Ovary (tissue), 9 donors: ENCODE results near the gene DPEP2. TPM values are rescaled to one million over a fixed set of nuclear protein-coding genes. Genes with fewer than 3 reads are reported as not detected.

ENCODE experiments used
- DNase-seq, 5 donors: peaks; one replicate each; pipeline ENCODE4 v3.0.0-alpha.2; 2019 to 2020
- H3K27ac ChIP-seq, 2 donors: fragments of 200-600 bp; one replicate each; pipeline versions ENCODE4 v1.5.1 to v1.8.0; 2019 to 2022
- H3K27me3 ChIP-seq: fragments of 200-600 bp; one replicate; pipeline ENCODE4 v1.8.0; 2022
- H3K36me3 ChIP-seq: fragments of 200-600 bp; sonication (generic); one replicate; pipeline ENCODE4 v1.5.1; 2019
- H3K4me1 ChIP-seq: one replicate; pipeline ENCODE4 v1.8.1; 2013; ENCODE audit warnings: mild to moderate bottlenecking, moderate library complexity; ENCODE audit not compliant: insufficient read depth
- H3K4me3 ChIP-seq: fragments of 200-600 bp; sonication (generic); one replicate; pipeline ENCODE4 v1.5.1; 2017
- H3K9me3 ChIP-seq, 2 donors: fragments of 200-600 bp in 1 of 2; sonication (generic) in 1 of 2; one replicate each; pipeline versions ENCODE4 v1.5.1 to v1.8.1; 2013 to 2019; ENCODE audit warnings: mild to moderate bottlenecking in 1 of 2, moderate library complexity in 1 of 2
- CTCF ChIP-seq, 3 donors: fragments of 450-650 bp in 2 of 3; fragments of 200-600 bp in 1 of 3; IDR thresholded peaks; one replicate each; pipeline versions ENCODE4 v1.5.1 to v1.8.0; 2016 to 2022; ENCODE audit warnings: antibody characterized with exemption in 3 of 3, mild to moderate bottlenecking in 1 of 3
- EP300 ChIP-seq: sonication (generic); formaldehyde crosslinking; IDR thresholded peaks from one replicate; pipeline ENCODE4 v1.6.1; 2017; ENCODE audit warnings: antibody characterized with exemption
- POLR2A ChIP-seq: fragments of 450-650 bp; IDR thresholded peaks from one replicate; pipeline ENCODE4 v1.6.1; 2017; ENCODE audit warnings: antibody characterized with exemption, mild to moderate bottlenecking, moderate library complexity
- WGBS, 3 donors: extraction: QIAGEN DNeasy Blood & Tissue Kit in 1 of 3; methylation state at CpG; one replicate each; pipeline versions ENCODE4 v1.1.5 to v1.1.7; 2013 to 2017; 5-methylcytosine and 5-hydroxymethylcytosine counted together
- intact Hi-C, 4 donors: fragments of 100-400 bp; cut with DNase I; formaldehyde crosslinking; loops; one replicate each; pipeline versions ENCODE4 v1.11.0 to v1.15.1; 2022 to 2023
- polyA plus RNA-seq, 2 donors: library from polyadenylated mRNA; stranded (reverse); fragments of 200-250 nt in 1 of 2; fragments of 350-450 nt in 1 of 2; fragmentation: Illumina TruSeq in 1 of 2; extraction: RNeasy Lipid Tissue Mini Kit (QIAGEN cat#74804) in 1 of 2; gene quantifications; one replicate each; pipeline ENCODE4 v1.2.3, GENCODE V29; 2013 to 2014
- total RNA-seq, 7 donors: library from RNA; depleted of rRNA in 2 of 7; stranded (reverse); fragments of >200 nt in 2 of 7; fragmentation: NEBNext Ultra II Directional in 3 of 7; extraction: Animal tissue kit (Norgen Biotek cat#: 25700) in 3 of 7; gene quantifications; one replicate each; pipeline versions ENCODE4 v1.1.0 to v1.2.4, GENCODE V29; 2016 to 2023
- donor health status: DM: no; HTN: no; CAD: no; lungs with moderate emphysema.
- donor health status: DM: no; HTN: no; CAD: no.
- donor health status: Bipolar disorder and iron deficiency.
- donor health status: DM: yes; HTN: yes; CAD: no.
- donor health status: DM: no; HTN: no; CAD: no.
- donor health status: DM: yes; HTN: yes; CAD: no.

Gene DPEP2
- total and polyA plus RNA-seq, 9 donors: 0.33 to 3.1 (median 0.99) TPM; not detected in 2

GRCh38 chr16:67945392-67945933 lies 53.8 kb downstream of the DPEP2 start:
- intact Hi-C loops: no loop called here
- Histone ChIP-seq H3K4me1 (peaks cover 18% of the 10 kb centered on the region), H3K36me3 (no peaks in the 10 kb centered on the region), H3K4me3 (no peak overlapping the region), H3K27ac (no peak overlapping the region), H3K9me3 (no peaks in the 10 kb centered on the region), H3K27me3 (no peaks in the 10 kb centered on the region)
- DNase-seq: no peak
- WGBS, 3 donors: 84 to 88% (median 85%) methylated on average over 24 of the region's 24 CpGs
- TF ChIP-seq CTCF (IDR thresholded peaks at IDR 0.05) (no peak), EP300 (no peak), POLR2A (no peak)

- Histone ChIP-seq H3K36me3 (no peaks in the 10 kb centered on the region), H3K9me3 (no peaks in the 10 kb centered on the region), H3K27ac (peak overlapping the region; percentile 34 to 63), H3K4me3 (no peak overlapping the region), H3K27me3 (no peaks in the 10 kb centered on the region), H3K4me1 (peaks cover 21% of the 10 kb centered on the region)
- TF ChIP-seq POLR2A: no peak
- TF ChIP-seq EP300: no peak
- TF ChIP-seq CTCF (IDR thresholded peaks at IDR 0.05): no peak
- intact Hi-C loops: no loop called here
- WGBS, 3 donors: 87 to 88% (median 87%) methylated on average over 24 of the region's 24 CpGs
- DNase-seq: peak in 2 of 5 donors; percentile 30 to 45
These were observed 54.4 kb downstream of the DPEP2 start for GRCh38 chr16:67944690-67945391.

- peaks cover 21% of the 10 kb centered on the region for H3K4me1 ChIP-seq
- H3K9me3 ChIP-seq: no peaks in the 10 kb centered on the region
- DNase-seq: peak; percentile 65 to 79 (median 75)
- no peak within 1 kb of the TSS for H3K4me3 ChIP-seq
- TF ChIP-seq CTCF (IDR thresholded peaks at IDR 0.05): no peak
- 26 to 28% (median 27%) methylated on average over 19 to 23 of the region's 23 CpGs for WGBS, 3 donors
- H3K36me3 ChIP-seq: no peaks in the 10 kb centered on the region
- H3K27me3 ChIP-seq: no peaks in the 10 kb centered on the region
- intact Hi-C loops: no loop called here
- peak within 1 kb of the TSS; percentile 34 to 63 for H3K27ac ChIP-seq
These were observed 55.4 kb downstream of the DPEP2 start, which contains the start of gene LCAT for GRCh38 chr16:67943619-67944504. Gene LCAT, minus strand, starts transcription at chr16:67944120. Its CDS starts 19 bp downstream, at chr16:67944101.

GRCh38 chr16:67943256-67943618 lies 56.0 kb downstream of the DPEP2 start:
- WGBS, 3 donors: 73 to 76% (median 74%) methylated on average over 6 of the region's 6 CpGs
- no peak overlapping the region for H3K4me3 ChIP-seq
- peak in 3 of 5 donors; percentile 40 to 62 (median 54) for DNase-seq
- no peaks in the 10 kb centered on the region for H3K27me3 ChIP-seq
- peaks cover 21% of the 10 kb centered on the region for H3K4me1 ChIP-seq
- intact Hi-C loops: no loop called here
- peak overlapping the region in 1 of 2 donors; percentile 63 for H3K27ac ChIP-seq
- TF ChIP-seq CTCF (IDR thresholded peaks at IDR 0.05) (no peak), POLR2A (no peak), EP300 (no peak)
- no peaks in the 10 kb centered on the region for H3K36me3 ChIP-seq
- H3K9me3 ChIP-seq: no peaks in the 10 kb centered on the region
